ENCODE results near the gene APBA2.

Gene APBA2

GRCh38 chr15:28994831-28995596 lies 109.2 kb downstream of the APBA2 start:
- no peak overlapping the region for H3K27ac ChIP-seq (ENCODE audit: low read length)
- H3K4me2 ChIP-seq (ENCODE audit: low read depth, low read length) = no peak overlapping the region
- TF ChIP-seq EZH2phosphoT487 (IDR thresholded peaks at IDR 0.05; ENCODE audit: low read length) (no peak), EZH2 (optimal IDR thresholded peaks at IDR 0.05; ENCODE audit: low read depth, low read length) (no peak), CTCF (IDR thresholded peaks at IDR 0.05; ENCODE audit: low read length) (no peak)
- no peaks in the 10 kb centered on the region for H3F3A ChIP-seq (ENCODE audit: insufficient read depth, low read length)
- H3K79me2 ChIP-seq (ENCODE audit: low read length) = no peaks in the 10 kb centered on the region
- no peak overlapping the region for H2AFZ ChIP-seq (ENCODE audit: low read length)
- no peak overlapping the region for H3K4me3 ChIP-seq (ENCODE audit: low read length)
- DNase-seq = no peak
- H3K4me1 ChIP-seq (ENCODE audit: low read length) = no peaks in the 10 kb centered on the region
- H3K9me2 ChIP-seq (replicated peaks; ENCODE audit: insufficient read depth, low read length) = no peaks in the 10 kb centered on the region
- no peak overlapping the region for H3K9ac ChIP-seq (ENCODE audit: low read length)
- no peaks in the 10 kb centered on the region for H3K9me3 ChIP-seq (replicated peaks; ENCODE audit: insufficient read depth, low read length)
- H3K27me3 ChIP-seq (replicated peaks; ENCODE audit: insufficient read depth, low read length) = no peaks in the 10 kb centered on the region
- no peaks in the 10 kb centered on the region for H3K36me3 ChIP-seq (replicated peaks; ENCODE audit: insufficient read depth, low read length)
- H4K20me1 ChIP-seq (ENCODE audit: insufficient read depth, low read length) = no peaks in the 10 kb centered on the region

GRCh38 chr15:28995705-28996104 lies 109.9 kb downstream of the APBA2 start:
- no peaks in the 10 kb centered on the region for H4K20me1 ChIP-seq (ENCODE audit: insufficient read depth, low read length)
- H3K4me2 ChIP-seq (ENCODE audit: low read depth, low read length) = no peak overlapping the region
- H3K9ac ChIP-seq (ENCODE audit: low read length) = no peak overlapping the region
- no peak for DNase-seq
- no peak overlapping the region for H3K4me3 ChIP-seq (ENCODE audit: low read length)
- no peaks in the 10 kb centered on the region for H3K9me3 ChIP-seq (replicated peaks; ENCODE audit: insufficient read depth, low read length)
- TF ChIP-seq CTCF (IDR thresholded peaks at IDR 0.05; ENCODE audit: low read length) (no peak), EZH2 (optimal IDR thresholded peaks at IDR 0.05; ENCODE audit: low read depth, low read length) (no peak), EZH2phosphoT487 (IDR thresholded peaks at IDR 0.05; ENCODE audit: low read length) (no peak)
- no peak overlapping the region for H3K27ac ChIP-seq (ENCODE audit: low read length)
- no peaks in the 10 kb centered on the region for H3F3A ChIP-seq (ENCODE audit: insufficient read depth, low read length)
- no peaks in the 10 kb centered on the region for H3K27me3 ChIP-seq (replicated peaks; ENCODE audit: insufficient read depth, low read length)
- H3K36me3 ChIP-seq (replicated peaks; ENCODE audit: insufficient read depth, low read length) = no peaks in the 10 kb centered on the region
- no peaks in the 10 kb centered on the region for H3K79me2 ChIP-seq (ENCODE audit: low read length)
- no peaks in the 10 kb centered on the region for H3K4me1 ChIP-seq (ENCODE audit: low read length)
- H2AFZ ChIP-seq (ENCODE audit: low read length) = no peak overlapping the region
- H3K9me2 ChIP-seq (replicated peaks; ENCODE audit: insufficient read depth, low read length) = no peaks in the 10 kb centered on the region

- H3K9me3 ChIP-seq (replicated peaks; ENCODE audit: insufficient read depth, low read length) = no peaks in the 10 kb centered on the region
- no peaks in the 10 kb centered on the region for H3K79me2 ChIP-seq (ENCODE audit: low read length)
- DNase-seq = no peak
- no peaks in the 10 kb centered on the region for H3K27me3 ChIP-seq (replicated peaks; ENCODE audit: insufficient read depth, low read length)
- no peaks in the 10 kb centered on the region for H3K36me3 ChIP-seq (replicated peaks; ENCODE audit: insufficient read depth, low read length)
- no peak overlapping the region for H2AFZ ChIP-seq (ENCODE audit: low read length)
- TF ChIP-seq CTCF (IDR thresholded peaks at IDR 0.05; ENCODE audit: low read length) = no peak
- no peak for TF ChIP-seq EZH2 (optimal IDR thresholded peaks at IDR 0.05; ENCODE audit: low read depth, low read length)
- no peak for TF ChIP-seq EZH2phosphoT487 (IDR thresholded peaks at IDR 0.05; ENCODE audit: low read length)
- no peaks in the 10 kb centered on the region for H3K9me2 ChIP-seq (replicated peaks; ENCODE audit: insufficient read depth, low read length)
- H4K20me1 ChIP-seq (ENCODE audit: insufficient read depth, low read length) = no peaks in the 10 kb centered on the region
- no peak overlapping the region for H3K27ac ChIP-seq (ENCODE audit: low read length)
- H3K4me1 ChIP-seq (ENCODE audit: low read length) = no peaks in the 10 kb centered on the region
- no peak overlapping the region for H3K4me3 ChIP-seq (ENCODE audit: low read length)
- no peak overlapping the region for H3K4me2 ChIP-seq (ENCODE audit: low read depth, low read length)
- no peak overlapping the region for H3K9ac ChIP-seq (ENCODE audit: low read length)
- H3F3A ChIP-seq (ENCODE audit: insufficient read depth, low read length) = no peaks in the 10 kb centered on the region
These were observed 110.5 kb downstream of the APBA2 start for GRCh38 chr15:28996289-28996688.

Measured in MM.1S (cell line).